ENCODE measurements around the gene TEX19.

- no peak for TF ChIP-seq CEBPB (IDR thresholded peaks at IDR 0.05; ENCODE audit: borderline replicate concordance in 1 of 2, low read depth in 2 of 2, low read length in 2 of 2)
- no peak for TF ChIP-seq GABPA (IDR thresholded peaks at IDR 0.05; ENCODE audit: low read depth)
Observed at GRCh38 chr17:82315703-82316358, 43.2 kb upstream of the TEX19 start.
